ENCODE measurements around the gene PSENEN.
"Not testable (repeated sequence)": the region's sequence is repeated elsewhere in the genome, so short reads cannot be mapped to it uniquely, and the experiment has no call there.

PSENEN gene

GRCh38 chr19:35792312-35792711 is 46.9 kb downstream of the PSENEN start:
- Histone ChIP-seq H3K9me3 (ENCODE audit: control insufficient read depth, insufficient read depth, low read length) (no peaks in the 10 kb centered on the region), H3K4me1 (ENCODE audit: control insufficient read depth, insufficient read depth, low read length) (no peaks in the 10 kb centered on the region), H3K27me3 (ENCODE audit: control insufficient read depth, insufficient read depth, low read length) (peaks cover 18% of the 10 kb centered on the region), H3K36me3 (ENCODE audit: control insufficient read depth, insufficient read depth, low read length) (no peaks in the 10 kb centered on the region), H3K4me3 (ENCODE audit: low read depth, low read length) (no peak overlapping the region), H3K9ac (ENCODE audit: low read depth, low read length) (no peak overlapping the region)

DNA sequence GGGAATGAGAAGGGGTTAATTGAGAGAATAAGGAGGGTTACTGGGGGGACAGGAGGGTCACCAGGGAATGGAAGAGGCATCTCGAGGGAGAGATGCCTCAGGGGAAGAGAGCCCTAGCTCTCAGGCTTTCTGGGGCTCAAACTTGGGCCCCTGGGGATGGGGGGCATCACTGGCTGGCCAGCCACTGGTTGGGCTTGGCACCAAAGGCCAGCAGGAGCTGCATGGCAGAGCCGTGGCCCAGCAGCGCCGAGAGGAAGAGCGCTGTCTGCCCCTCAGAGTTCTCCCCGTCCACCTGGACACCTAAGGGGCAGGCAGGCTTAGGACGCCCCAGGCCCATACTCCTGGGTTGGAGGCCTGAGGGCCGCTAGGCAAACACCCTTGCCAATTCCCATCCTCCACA is 47.4 kb downstream of the PSENEN start:
- H3K36me3 ChIP-seq (ENCODE audit: control insufficient read depth, insufficient read depth, low read length): no peaks in the 10 kb centered on the region
- H3K4me1 ChIP-seq (ENCODE audit: control insufficient read depth, insufficient read depth, low read length): no peaks in the 10 kb centered on the region
- H3K27me3 ChIP-seq (ENCODE audit: control insufficient read depth, insufficient read depth, low read length): peaks cover 22% of the 10 kb centered on the region
- H3K9ac ChIP-seq (ENCODE audit: low read depth, low read length): no peak overlapping the region
- no peaks in the 10 kb centered on the region for H3K9me3 ChIP-seq (ENCODE audit: control insufficient read depth, insufficient read depth, low read length)
- no peak overlapping the region for H3K4me3 ChIP-seq (ENCODE audit: low read depth, low read length)

- Histone ChIP-seq H3K27me3 (ENCODE audit: control insufficient read depth, insufficient read depth, low read length) (peaks cover 24% of the 10 kb centered on the region), H3K36me3 (ENCODE audit: control insufficient read depth, insufficient read depth, low read length) (no peaks in the 10 kb centered on the region), H3K9me3 (ENCODE audit: control insufficient read depth, insufficient read depth, low read length) (no peaks in the 10 kb centered on the region), H3K4me3 (ENCODE audit: low read depth, low read length) (no peak overlapping the region), H3K4me1 (ENCODE audit: control insufficient read depth, insufficient read depth, low read length) (no peaks in the 10 kb centered on the region), H3K9ac (ENCODE audit: low read depth, low read length) (no peak overlapping the region)
Measured at GRCh38 chr19:35793381-35794165, 48.1 kb downstream of the PSENEN start.

DNA sequence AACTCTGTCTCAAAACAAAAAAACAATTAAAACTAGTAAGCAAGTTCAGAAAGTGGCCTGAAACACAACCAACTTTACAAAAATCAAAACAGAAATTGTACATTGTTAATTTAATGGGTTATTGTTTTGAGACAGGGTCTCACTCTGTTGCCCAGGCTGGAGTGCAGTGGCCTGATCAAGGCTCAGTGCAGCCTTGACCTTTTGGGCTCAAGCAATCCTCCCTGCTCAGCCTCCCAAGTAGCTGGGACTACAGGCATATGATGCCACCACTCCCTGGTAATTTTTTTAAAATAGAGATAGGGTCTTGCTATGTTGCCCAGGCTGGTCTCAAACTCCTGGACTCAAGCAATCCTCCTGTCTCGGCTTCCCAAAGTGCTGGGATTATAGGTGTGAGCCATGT is 50.1 kb downstream of the PSENEN start:
- not testable (repeated sequence) for H3K4me1 ChIP-seq (ENCODE audit: control insufficient read depth, insufficient read depth, low read length); H3K36me3 ChIP-seq (ENCODE audit: control insufficient read depth, insufficient read depth, low read length); H3K9me3 ChIP-seq (ENCODE audit: control insufficient read depth, insufficient read depth, low read length); H3K4me3 ChIP-seq (ENCODE audit: low read depth, low read length); H3K9ac ChIP-seq (ENCODE audit: low read depth, low read length)
- peaks cover 24% of the 10 kb centered on the region for H3K27me3 ChIP-seq (ENCODE audit: control insufficient read depth, insufficient read depth, low read length)

Data from iPS-15b (cell line).